ENCODE results near the gene TNF.
"Not testable (repeated sequence)": the region's sequence is repeated elsewhere in the genome, so short reads cannot be mapped to it uniquely, and the experiment has no call there.

Gene TNF

GRCh38 chr6:31586008-31586407 is 10.6 kb downstream of the TNF start, which contains the start of gene LST1:
Gene LST1, plus strand, starts transcription at chr6:31586277. Its CDS starts 1,023 bp downstream, at chr6:31587300.
- Histone ChIP-seq H2AFZ (no peak within 1 kb of the TSS), H3K27ac (no peak within 1 kb of the TSS), H3K27me3 (ENCODE audit: control insufficient read depth, insufficient read depth, low read length) (no peaks in the 10 kb centered on the region), H3K9me3 (ENCODE audit: control insufficient read depth, low read length) (no peaks in the 10 kb centered on the region), H3K9ac (no peak within 1 kb of the TSS), H3K4me1 (no peaks in the 10 kb centered on the region), H3K79me2 (no peaks in the 10 kb centered on the region), H3K4me2 (ENCODE audit: low read length) (no peak within 1 kb of the TSS), H3K4me3 (ENCODE audit: low read depth, low read length) (no peak within 1 kb of the TSS), H3K36me3 (ENCODE audit: control insufficient read depth, insufficient read depth, low read length) (no peaks in the 10 kb centered on the region)
- TF ChIP-seq CTCF (IDR thresholded peaks at IDR 0.05) = no peak

- Histone ChIP-seq H2AFZ (no peak overlapping the region), H3K9me3 (ENCODE audit: control insufficient read depth, low read length) (no peaks in the 10 kb centered on the region), H3K4me3 (ENCODE audit: low read depth, low read length) (no peak overlapping the region), H3K4me2 (ENCODE audit: low read length) (no peak overlapping the region), H3K79me2 (no peaks in the 10 kb centered on the region), H3K4me1 (no peaks in the 10 kb centered on the region), H3K27me3 (ENCODE audit: control insufficient read depth, insufficient read depth, low read length) (no peaks in the 10 kb centered on the region), H3K27ac (no peak overlapping the region), H3K36me3 (ENCODE audit: control insufficient read depth, insufficient read depth, low read length) (no peaks in the 10 kb centered on the region), H3K9ac (no peak overlapping the region)
- no peak for TF ChIP-seq CTCF (IDR thresholded peaks at IDR 0.05)
Observed at GRCh38 chr6:31586599-31587281, 11.4 kb downstream of the TNF start.

GRCh38 chr6:31587791-31588777 is 12.7 kb downstream of the TNF start:
- Histone ChIP-seq H2AFZ (no peak overlapping the region), H3K27ac (no peak overlapping the region), H3K4me3 (ENCODE audit: low read depth, low read length) (no peak overlapping the region), H3K4me1 (no peaks in the 10 kb centered on the region), H3K9me3 (ENCODE audit: control insufficient read depth, low read length) (no peaks in the 10 kb centered on the region), H3K4me2 (ENCODE audit: low read length) (no peak overlapping the region), H3K36me3 (ENCODE audit: control insufficient read depth, insufficient read depth, low read length) (no peaks in the 10 kb centered on the region), H3K27me3 (ENCODE audit: control insufficient read depth, insufficient read depth, low read length) (no peaks in the 10 kb centered on the region), H3K9ac (no peak overlapping the region), H3K79me2 (no peaks in the 10 kb centered on the region)
- no peak for TF ChIP-seq CTCF (IDR thresholded peaks at IDR 0.05)

- H3K36me3 ChIP-seq (ENCODE audit: control insufficient read depth, insufficient read depth, low read length) = no peaks in the 10 kb centered on the region
- no peak overlapping the region for H3K4me3 ChIP-seq (ENCODE audit: low read depth, low read length)
- no peaks in the 10 kb centered on the region for H3K79me2 ChIP-seq
- no peaks in the 10 kb centered on the region for H3K4me1 ChIP-seq
- H3K27ac ChIP-seq = no peak overlapping the region
- no peak overlapping the region for H3K9ac ChIP-seq
- no peak overlapping the region for H2AFZ ChIP-seq
- no peak for TF ChIP-seq CTCF (IDR thresholded peaks at IDR 0.05)
- H3K9me3 ChIP-seq (ENCODE audit: control insufficient read depth, low read length) = no peaks in the 10 kb centered on the region
- no peaks in the 10 kb centered on the region for H3K27me3 ChIP-seq (ENCODE audit: control insufficient read depth, insufficient read depth, low read length)
- no peak overlapping the region for H3K4me2 ChIP-seq (ENCODE audit: low read length)
Observed at GRCh38 chr6:31588871-31589650, 13.7 kb downstream of the TNF start.

GRCh38 chr6:31590691-31591090 is 15.3 kb downstream of the TNF start:
- not testable (repeated sequence) for H3K9me3 ChIP-seq (ENCODE audit: control insufficient read depth, low read length); H3K79me2 ChIP-seq; H3K27me3 ChIP-seq (ENCODE audit: control insufficient read depth, insufficient read depth, low read length); H3K27ac ChIP-seq; H3K4me1 ChIP-seq; H3K4me2 ChIP-seq (ENCODE audit: low read length); H3K36me3 ChIP-seq (ENCODE audit: control insufficient read depth, insufficient read depth, low read length); H3K9ac ChIP-seq; H3K4me3 ChIP-seq (ENCODE audit: low read depth, low read length); H2AFZ ChIP-seq
